ENCODE results near the gene ZNF445. TPM values are rescaled to one million over a fixed set of nuclear protein-coding genes. Genes with fewer than 3 reads are reported as not detected.

ZNF445 gene
- total and polyA plus RNA-seq, 9 of the 15 experiments (the other 6 are each of a cell fraction or from before 2014, with no cell fraction given), result 1.2 to 26.9 (median 10.6) TPM

DNA sequence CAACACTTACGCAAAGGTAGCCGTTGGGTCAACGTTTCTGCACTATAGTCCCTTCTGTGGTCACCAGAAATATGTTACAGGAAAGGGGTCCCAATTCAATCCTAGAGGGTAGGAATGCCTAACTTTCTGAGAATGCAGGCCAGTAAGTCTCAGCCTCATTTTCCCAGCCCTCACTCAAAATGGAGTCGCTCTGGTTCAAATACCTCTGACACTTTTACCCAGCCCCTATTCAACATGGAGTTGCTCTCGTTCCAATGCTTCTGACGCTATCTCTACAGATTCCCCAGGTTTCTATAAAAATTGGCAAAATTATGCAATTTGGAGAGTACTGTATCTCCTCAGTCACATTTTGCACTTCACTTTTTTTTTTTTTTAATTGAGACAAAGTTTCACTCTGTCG lies 39.7 kb downstream of the ZNF445 start (continued):
- TF ChIP-seq ZNF592 (IDR thresholded peaks at IDR 0.05) (peak; percentile 99), ZNF696 (CRISPR knock-in tag; conservative IDR thresholded peaks at IDR 0.05) (no peak), SAP30 (IDR thresholded peaks at IDR 0.05; ENCODE audit: borderline replicate concordance, insufficient read depth, low read depth, low read length, poor library complexity, severe bottlenecking) (no peak), SNIP1 (IDR thresholded peaks at IDR 0.05; ENCODE audit: low read depth) (no peak), NFRKB (IDR thresholded peaks at IDR 0.05; ENCODE audit: low read depth) (no peak), ZNF282 (CRISPR knock-in tag; IDR thresholded peaks at IDR 0.05) (no peak), PTBP1 (IDR thresholded peaks at IDR 0.05; ENCODE audit: low read depth, low read length) (no peak), RBM17 (IDR thresholded peaks at IDR 0.05; ENCODE audit: borderline replicate concordance, low read depth, low read length) (no peak), CEBPB (tag; IDR thresholded peaks at IDR 0.05) (no peak), GTF2F1 (IDR thresholded peaks at IDR 0.05; ENCODE audit: low read depth, low read length) (no peak), MBD2 (IDR thresholded peaks at IDR 0.05; ENCODE audit: borderline replicate concordance, low read depth) (no peak), CGGBP1 (CRISPR knock-in tag; IDR thresholded peaks at IDR 0.05) (no peak), ZNF518B (CRISPR knock-in tag; IDR thresholded peaks at IDR 0.05) (no peak), ATF1 (CRISPR knock-in tag; IDR thresholded peaks at IDR 0.05) (no peak), ATF1 (tag; IDR thresholded peaks at IDR 0.05) (peak; percentile 41; the same call in 1 of the 2 replicates), SMARCC2 (IDR thresholded peaks at IDR 0.05; ENCODE audit: low read depth) (no peak)
- TF ChIP-seq, protein P1, sequence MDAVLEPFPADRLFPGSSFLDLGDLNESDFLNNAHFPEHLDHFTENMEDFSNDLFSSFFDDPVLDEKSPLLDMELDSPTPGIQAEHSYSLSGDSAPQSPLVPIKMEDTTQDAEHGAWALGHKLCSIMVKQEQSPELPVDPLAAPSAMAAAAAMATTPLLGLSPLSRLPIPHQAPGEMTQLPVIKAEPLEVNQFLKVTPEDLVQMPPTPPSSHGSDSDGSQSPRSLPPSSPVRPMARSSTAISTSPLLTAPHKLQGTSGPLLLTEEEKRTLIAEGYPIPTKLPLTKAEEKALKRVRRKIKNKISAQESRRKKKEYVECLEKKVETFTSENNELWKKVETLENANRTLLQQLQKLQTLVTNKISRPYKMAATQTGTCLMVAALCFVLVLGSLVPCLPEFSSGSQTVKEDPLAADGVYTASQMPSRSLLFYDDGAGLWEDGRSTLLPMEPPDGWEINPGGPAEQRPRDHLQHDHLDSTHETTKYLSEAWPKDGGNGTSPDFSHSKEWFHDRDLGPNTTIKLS (IDR thresholded peaks at IDR 0.05; ENCODE audit: borderline replicate concordance, low read depth), result no peak
- TF ChIP-seq, protein P2, sequence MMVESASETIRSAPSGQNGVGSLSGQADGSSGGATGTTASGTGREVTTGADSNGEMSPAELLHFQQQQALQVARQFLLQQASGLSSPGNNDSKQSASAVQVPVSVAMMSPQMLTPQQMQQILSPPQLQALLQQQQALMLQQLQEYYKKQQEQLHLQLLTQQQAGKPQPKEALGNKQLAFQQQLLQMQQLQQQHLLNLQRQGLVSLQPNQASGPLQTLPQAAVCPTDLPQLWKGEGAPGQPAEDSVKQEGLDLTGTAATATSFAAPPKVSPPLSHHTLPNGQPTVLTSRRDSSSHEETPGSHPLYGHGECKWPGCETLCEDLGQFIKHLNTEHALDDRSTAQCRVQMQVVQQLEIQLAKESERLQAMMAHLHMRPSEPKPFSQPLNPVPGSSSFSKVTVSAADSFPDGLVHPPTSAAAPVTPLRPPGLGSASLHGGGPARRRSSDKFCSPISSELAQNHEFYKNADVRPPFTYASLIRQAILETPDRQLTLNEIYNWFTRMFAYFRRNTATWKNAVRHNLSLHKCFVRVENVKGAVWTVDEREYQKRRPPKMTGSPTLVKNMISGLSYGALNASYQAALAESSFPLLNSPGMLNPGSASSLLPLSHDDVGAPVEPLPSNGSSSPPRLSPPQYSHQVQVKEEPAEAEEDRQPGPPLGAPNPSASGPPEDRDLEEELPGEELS (CRISPR knock-in tag; IDR thresholded peaks at IDR 0.05; ENCODE audit: borderline replicate concordance), result no peak

Measured in K562 (cell line).